Nucleus accumbens (tissue), 56 donors: ENCODE results near the gene FKRP.
"Not testable (repeated sequence)": the region's sequence is repeated elsewhere in the genome, so short reads cannot be mapped to it uniquely, and the experiment has no call there.

ENCODE experiments used
- DNase-seq, 56 donors: peaks; one replicate each; lab custom pipeline; 2025; lab: John Stamatoyannopoulos, UW

FKRP gene

GRCh38 chr19:46755077-46755852 is 9.4 kb downstream of the FKRP start:
- no peak for DNase-seq

- DNase-seq: no peak
These were observed 10.1 kb downstream of the FKRP start for GRCh38 chr19:46755853-46756543.

- DNase-seq: no peak
These were observed 10.7 kb downstream of the FKRP start for GRCh38 chr19:46756544-46756888.

- no peak for DNase-seq
These were observed 13.3 kb downstream of the FKRP start for GRCh38 chr19:46759206-46759605.

GRCh38 chr19:46759817-46760333 is 14.0 kb downstream of the FKRP start:
- no peak for DNase-seq

GRCh38 chr19:46760363-46760762 is 14.5 kb downstream of the FKRP start:
- DNase-seq: no peak

GRCh38 chr19:46760897-46761296 is 15.0 kb downstream of the FKRP start:
- DNase-seq: not testable (repeated sequence)

- no peak for DNase-seq
These were observed 15.6 kb downstream of the FKRP start for GRCh38 chr19:46761418-46761831.

GRCh38 chr19:46762245-46762890 is 16.5 kb downstream of the FKRP start:
- DNase-seq: no peak

- no peak for DNase-seq
These were observed 19.0 kb downstream of the FKRP start for GRCh38 chr19:46764817-46765291.

- DNase-seq: no peak
These were observed 20.9 kb downstream of the FKRP start for GRCh38 chr19:46766569-46767317.

GRCh38 chr19:46768746-46769145 is 22.9 kb downstream of the FKRP start:
- DNase-seq: not testable (repeated sequence)

- no peak for DNase-seq
These were observed 26.5 kb downstream of the FKRP start for GRCh38 chr19:46772170-46773017.

- DNase-seq: no peak
These were observed 27.2 kb downstream of the FKRP start for GRCh38 chr19:46773018-46773399.

- no peak for DNase-seq
These were observed 29.9 kb downstream of the FKRP start for GRCh38 chr19:46775642-46776258.

- DNase-seq: no peak
These were observed 31.4 kb downstream of the FKRP start for GRCh38 chr19:46776927-46777911.

- DNase-seq: not testable (repeated sequence)
These were observed 32.2 kb downstream of the FKRP start for GRCh38 chr19:46777956-46778645.
